Skeletal muscle tissue (tissue), 4 donors: ENCODE data around the gene FER. TPM values are rescaled to one million over a fixed set of nuclear protein-coding genes. Genes with fewer than 3 reads are reported as not detected.
"Not testable (repeated sequence)": the region's sequence is repeated elsewhere in the genome, so short reads cannot be mapped to it uniquely, and the experiment has no call there.

ENCODE experiments used
- H3K27ac ChIP-seq: one replicate; pipeline ENCODE4 v1.7.0; 2013; ENCODE audit warnings: mild to moderate bottlenecking, low read depth, low read length, inconsistent platforms
- H3K27me3 ChIP-seq, 3 donors: one replicate each; pipeline ENCODE4 v1.7.0; 2013; ENCODE audit warnings: low read length in 3 of 3; ENCODE audit not compliant: control insufficient read depth in 3 of 3, insufficient read depth in 3 of 3
- H3K36me3 ChIP-seq, 3 donors: one replicate each; pipeline ENCODE4 v1.7.0; 2013; ENCODE audit warnings: low read length in 3 of 3; ENCODE audit not compliant: control insufficient read depth in 3 of 3, insufficient read depth in 3 of 3
- H3K4me1 ChIP-seq, 3 donors: one replicate each; pipeline ENCODE4 v1.7.0; 2013; ENCODE audit warnings: low read length in 3 of 3, mild to moderate bottlenecking in 3 of 3; ENCODE audit not compliant: control insufficient read depth in 3 of 3, insufficient read depth in 3 of 3
- H3K4me3 ChIP-seq, 3 donors: one replicate each; pipeline ENCODE4 v1.7.0; 2013; ENCODE audit warnings: low read length in 3 of 3
- H3K9ac ChIP-seq, 3 donors: one replicate each; pipeline ENCODE4 v1.7.0; 2013; ENCODE audit warnings: low read length in 3 of 3, mild to moderate bottlenecking in 3 of 3, moderate library complexity in 2 of 3, low read depth in 1 of 3
- H3K9me3 ChIP-seq, 3 donors: one replicate each; pipeline ENCODE4 v1.7.0; 2013; ENCODE audit warnings: low read length in 3 of 3; ENCODE audit not compliant: control insufficient read depth in 3 of 3
- total RNA-seq: library from RNA; depleted of rRNA; stranded (reverse); fragments of >200 nt; gene quantifications from one replicate; pipeline ENCODE4 v1.2.3, GENCODE V29; 2014
- donor health status: Osteomylitis.

FER gene
- total RNA-seq, 1 donor from 2014 or later: 19.8 TPM

DNA sequence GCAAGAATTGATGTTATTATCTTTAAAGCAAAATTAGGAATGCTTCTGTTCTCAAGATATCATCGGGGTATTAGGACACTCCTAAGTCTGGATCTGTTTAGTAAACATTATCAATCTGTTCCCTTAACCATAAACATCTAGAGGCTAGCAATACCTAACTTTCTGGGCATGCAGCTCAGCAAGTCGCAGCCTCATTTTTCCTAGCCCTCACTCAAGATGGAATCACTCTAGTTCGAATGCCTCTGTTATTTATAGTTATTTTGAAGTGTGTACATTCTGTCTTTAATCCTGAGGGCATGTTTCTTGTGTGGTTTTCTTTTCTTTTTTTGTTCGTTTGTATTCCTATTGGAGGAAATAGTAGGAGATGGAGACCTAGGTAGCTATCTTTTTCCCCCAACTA is 66.9 kb downstream of the FER start:
- H3K9ac ChIP-seq: no peak overlapping the region
- no peaks in the 10 kb centered on the region for H3K27me3 ChIP-seq
- H3K36me3 ChIP-seq: no peaks in the 10 kb centered on the region
- H3K4me1 ChIP-seq: no peaks in the 10 kb centered on the region
- H3K4me3 ChIP-seq: no peak overlapping the region
- no peak overlapping the region for H3K27ac ChIP-seq
- H3K9me3 ChIP-seq: no peaks in the 10 kb centered on the region

DNA sequence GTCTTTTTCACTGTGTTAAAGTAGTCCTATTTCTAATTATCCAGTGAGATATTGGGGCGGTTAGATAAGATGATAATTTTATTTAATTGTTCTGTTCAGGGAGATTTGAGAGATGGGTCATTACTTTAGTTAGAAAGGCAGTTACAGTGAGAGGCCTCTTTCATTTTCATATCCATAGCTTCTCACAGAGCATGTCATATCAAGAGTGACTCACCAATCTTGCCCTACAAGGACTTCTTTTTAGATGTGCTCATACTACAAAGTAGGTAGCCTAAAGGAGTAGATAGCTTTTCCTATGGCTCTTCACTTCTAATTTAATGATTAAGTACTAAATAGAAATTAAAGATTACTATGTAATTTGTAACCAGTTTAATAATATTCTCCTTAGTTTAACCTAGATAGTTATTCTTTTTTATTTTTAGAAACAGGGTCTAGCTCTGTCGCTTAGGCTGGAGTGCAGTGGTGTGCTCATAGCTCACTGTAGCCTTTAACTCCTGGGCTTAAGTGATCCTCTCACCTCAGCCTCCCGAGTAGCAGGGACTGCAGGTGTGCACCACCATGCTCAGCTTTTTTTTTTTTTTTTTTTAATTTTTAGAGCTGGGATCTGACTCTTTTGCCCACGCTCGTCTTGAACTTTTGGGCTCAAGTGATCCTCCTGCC is 71.0 kb downstream of the FER start:
- no peaks in the 10 kb centered on the region for H3K4me1 ChIP-seq
- no peak overlapping the region for H3K27ac ChIP-seq
- no peaks in the 10 kb centered on the region for H3K27me3 ChIP-seq
- no peak overlapping the region for H3K4me3 ChIP-seq
- H3K36me3 ChIP-seq: no peaks in the 10 kb centered on the region
- no peaks in the 10 kb centered on the region for H3K9me3 ChIP-seq
- H3K9ac ChIP-seq: no peak overlapping the region

- H3K27me3 ChIP-seq: no peaks in the 10 kb centered on the region
- no peak overlapping the region for H3K9ac ChIP-seq
- H3K4me1 ChIP-seq: no peaks in the 10 kb centered on the region
- no peak overlapping the region for H3K27ac ChIP-seq
- no peaks in the 10 kb centered on the region for H3K36me3 ChIP-seq
- H3K4me3 ChIP-seq: no peak overlapping the region
- no peaks in the 10 kb centered on the region for H3K9me3 ChIP-seq
Observed at GRCh38 chr5:108820983-108821382, 73.3 kb downstream of the FER start.

DNA sequence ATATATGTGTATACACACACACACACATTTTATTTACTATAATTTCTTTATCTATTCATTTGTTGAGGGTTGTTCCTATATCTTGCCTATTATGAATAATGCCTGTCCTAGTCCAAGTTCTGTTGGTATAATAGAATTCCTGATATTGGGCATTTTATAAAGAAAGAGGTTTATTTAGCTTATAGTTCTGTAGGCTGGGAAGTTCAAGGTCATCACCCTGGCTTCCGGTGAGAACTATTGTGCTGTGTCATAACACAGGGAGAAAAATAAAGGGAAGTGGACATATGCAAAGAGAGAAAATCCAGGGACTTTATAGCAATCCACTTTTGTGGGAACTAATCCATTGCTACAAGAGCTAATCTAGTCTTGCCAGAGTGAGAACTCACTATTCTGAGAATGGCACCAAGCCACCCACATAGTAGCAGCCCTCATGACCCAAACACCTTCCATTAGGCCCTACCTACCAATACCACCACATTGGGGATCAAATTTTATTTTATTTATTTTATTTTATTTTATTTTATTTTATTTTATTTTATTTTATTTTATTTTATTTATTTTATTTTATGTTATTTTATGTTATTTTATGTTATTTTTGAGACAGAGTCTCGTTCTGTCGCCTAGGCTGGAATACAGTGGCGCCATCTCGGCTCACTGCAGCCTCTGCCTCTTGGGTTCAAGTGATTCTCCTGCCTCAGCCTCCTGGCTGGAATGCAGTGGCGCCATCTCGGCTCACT is 74.7 kb downstream of the FER start:
- Histone ChIP-seq H3K4me1 (no peaks in the 10 kb centered on the region), H3K27me3 (no peaks in the 10 kb centered on the region), H3K36me3 (no peaks in the 10 kb centered on the region), H3K27ac (no peak overlapping the region), H3K9me3 (no peaks in the 10 kb centered on the region), H3K9ac (no peak overlapping the region), H3K4me3 (no peak overlapping the region)

DNA sequence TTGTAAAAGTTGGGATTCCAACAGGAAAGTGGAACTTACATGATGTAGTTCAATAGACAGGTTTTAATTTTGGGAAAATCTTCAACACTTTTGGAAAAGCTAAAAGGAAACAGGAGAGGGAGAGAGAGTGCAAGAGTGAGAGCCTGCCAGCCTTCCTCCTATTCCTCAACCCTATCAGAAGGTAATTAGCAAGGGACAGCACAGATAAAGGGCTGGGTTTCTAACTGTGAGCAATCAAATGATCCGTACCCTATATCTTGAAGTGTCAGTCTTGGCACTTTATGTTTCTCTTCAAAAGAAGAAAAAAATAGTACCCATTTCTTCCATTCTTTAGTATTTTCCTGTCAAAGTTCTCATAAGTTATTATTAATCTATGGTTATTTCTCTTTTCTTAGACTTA is 79.4 kb downstream of the FER start:
- Histone ChIP-seq H3K27ac (no peak overlapping the region), H3K4me3 (no peak overlapping the region), H3K9ac (no peak overlapping the region), H3K4me1 (no peaks in the 10 kb centered on the region), H3K27me3 (no peaks in the 10 kb centered on the region), H3K36me3 (no peaks in the 10 kb centered on the region), H3K9me3 (no peaks in the 10 kb centered on the region)

- Histone ChIP-seq H3K9me3 (no peaks in the 10 kb centered on the region), H3K9ac (no peak overlapping the region), H3K4me1 (no peaks in the 10 kb centered on the region), H3K27me3 (no peaks in the 10 kb centered on the region), H3K27ac (no peak overlapping the region), H3K4me3 (no peak overlapping the region), H3K36me3 (no peaks in the 10 kb centered on the region)
Observed at GRCh38 chr5:108830705-108831276, 83.1 kb downstream of the FER start.

GRCh38 chr5:108836492-108836891 is 88.8 kb downstream of the FER start:
- Histone ChIP-seq H3K4me1 (no peaks in the 10 kb centered on the region), H3K4me3 (no peak overlapping the region), H3K36me3 (no peaks in the 10 kb centered on the region), H3K9ac (no peak overlapping the region), H3K27ac (no peak overlapping the region), H3K27me3 (no peaks in the 10 kb centered on the region), H3K9me3 (no peaks in the 10 kb centered on the region)

DNA sequence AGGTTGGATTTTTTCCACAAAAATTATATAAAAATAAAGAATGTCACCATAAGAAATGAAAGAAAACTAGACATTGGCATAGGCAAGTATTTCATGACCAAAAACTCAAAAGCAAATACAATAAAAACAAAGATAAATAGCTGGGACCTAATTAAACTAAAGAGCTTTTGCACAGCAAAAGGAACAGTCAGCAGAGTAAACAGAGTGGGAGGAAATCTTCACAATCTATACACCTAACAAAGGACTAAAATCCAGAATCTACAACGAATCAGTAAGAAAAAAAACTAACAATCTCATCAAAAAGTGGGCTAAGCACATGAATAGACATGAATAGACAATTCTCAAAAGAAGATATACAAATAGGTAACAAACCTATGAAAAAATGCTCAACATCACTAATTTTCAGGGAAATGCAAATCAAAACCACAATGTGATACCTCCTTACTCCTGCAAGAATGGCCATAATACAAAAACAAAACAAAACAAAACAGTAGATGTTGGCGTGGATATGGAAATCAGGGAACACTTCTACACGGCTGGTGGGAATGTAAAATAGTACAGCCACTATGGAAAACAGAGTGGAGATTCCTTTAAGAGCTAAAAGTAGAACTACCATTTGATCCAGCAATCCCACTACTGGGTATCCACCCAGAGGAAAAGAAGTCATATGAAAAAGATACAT is 94.7 kb downstream of the FER start:
- H3K27me3 ChIP-seq, H3K27ac ChIP-seq: not testable (repeated sequence)

DNA sequence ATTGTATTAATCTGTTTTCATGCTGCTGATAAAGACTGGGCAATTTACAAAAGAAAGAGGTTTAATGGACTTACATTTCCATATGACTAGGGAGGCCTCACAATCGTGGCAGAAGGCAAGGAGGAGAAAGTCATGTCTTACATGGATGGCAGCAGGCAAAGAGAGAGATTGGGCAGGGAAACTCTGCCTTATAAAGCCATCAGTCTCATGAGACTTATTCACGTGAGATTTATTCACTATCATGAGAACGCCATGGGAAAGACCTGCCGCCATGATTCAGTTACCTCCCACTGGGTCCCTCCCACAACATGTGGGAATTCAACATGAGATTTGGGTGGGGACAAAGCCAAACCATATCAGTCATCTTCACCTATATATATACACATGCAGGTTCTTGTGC is 103.4 kb downstream of the FER start:
- H3K9me3 ChIP-seq, H3K4me3 ChIP-seq, H3K36me3 ChIP-seq, H3K27ac ChIP-seq, H3K27me3 ChIP-seq, H3K4me1 ChIP-seq, H3K9ac ChIP-seq: not testable (repeated sequence)

More for the DNA sequence above, 94.7 kb downstream of the FER start:
- H3K9me3 ChIP-seq, H3K9ac ChIP-seq, H3K36me3 ChIP-seq, H3K4me3 ChIP-seq, H3K4me1 ChIP-seq: not testable (repeated sequence)

- Histone ChIP-seq H3K9ac (no peak overlapping the region), H3K9me3 (no peaks in the 10 kb centered on the region), H3K4me3 (no peak overlapping the region), H3K4me1 (no peaks in the 10 kb centered on the region), H3K27me3 (no peaks in the 10 kb centered on the region), H3K36me3 (no peaks in the 10 kb centered on the region), H3K27ac (no peak overlapping the region)
Observed at GRCh38 chr5:108857905-108858304, 110.2 kb downstream of the FER start.
